Subcutaneous abdominal adipose tissue (tissue), 5 donors: ENCODE data around the gene ABCC4.

ENCODE experiments used
- H3K27ac ChIP-seq: one replicate; pipeline ENCODE4 v1.7.0; 2013; ENCODE audit warnings: low read depth, mild to moderate bottlenecking, inconsistent platforms, low read length, moderate library complexity
- H3K27me3 ChIP-seq, 5 donors: one replicate each; pipeline ENCODE4 v1.7.0; 2013; ENCODE audit warnings: low read length in 5 of 5, inconsistent platforms in 1 of 5; ENCODE audit not compliant: control insufficient read depth in 5 of 5, insufficient read depth in 4 of 5
- H3K36me3 ChIP-seq, 5 donors: one replicate each; pipeline ENCODE4 v1.7.0; 2013; ENCODE audit warnings: low read length in 5 of 5; ENCODE audit not compliant: control insufficient read depth in 5 of 5, insufficient read depth in 5 of 5
- H3K4me1 ChIP-seq, 5 donors: one replicate each; pipeline ENCODE4 v1.7.0; 2013; ENCODE audit warnings: low read length in 5 of 5, mild to moderate bottlenecking in 3 of 5, moderate library complexity in 1 of 5; ENCODE audit not compliant: control insufficient read depth in 5 of 5, insufficient read depth in 5 of 5
- H3K4me3 ChIP-seq, 5 donors: one replicate each; pipeline ENCODE4 v1.7.0; 2013; ENCODE audit warnings: low read length in 5 of 5, low read depth in 1 of 5
- H3K9ac ChIP-seq, 5 donors: one replicate each; pipeline ENCODE4 v1.7.0; 2013; ENCODE audit warnings: low read length in 5 of 5, mild to moderate bottlenecking in 4 of 5, moderate library complexity in 3 of 5
- H3K9me3 ChIP-seq, 5 donors: one replicate each; pipeline ENCODE4 v1.7.0; 2013; ENCODE audit warnings: low read length in 5 of 5; ENCODE audit not compliant: control insufficient read depth in 5 of 5
- donor health status: healthy.
- donor health status: healthy.
- donor health status: healthy.
- donor health status: healthy.
- donor health status: healthy.

The ABCC4 gene

GRCh38 chr13:95030821-95031343, 270.4 kb downstream of the ABCC4 start:
- Histone ChIP-seq H3K27ac (no peak overlapping the region), H3K27me3 (no peaks in the 10 kb centered on the region), H3K4me3 (no peak overlapping the region), H3K36me3 (peaks cover 0 to 4% (median 0%) of the 10 kb centered on the region in 5 donors), H3K9me3 (peaks cover 0 to 6% (median 3%) of the 10 kb centered on the region in 5 donors), H3K9ac (no peak overlapping the region), H3K4me1 (no peaks in the 10 kb centered on the region)

- Histone ChIP-seq H3K4me1 (no peaks in the 10 kb centered on the region), H3K9me3 (peaks cover 0 to 6% (median 3%) of the 10 kb centered on the region in 5 donors), H3K4me3 (no peak overlapping the region), H3K36me3 (peaks cover 0 to 3% (median 0%) of the 10 kb centered on the region in 5 donors), H3K27ac (no peak overlapping the region), H3K9ac (no peak overlapping the region), H3K27me3 (no peaks in the 10 kb centered on the region)
Measured at GRCh38 chr13:95027638-95028037, 273.6 kb downstream of the ABCC4 start.

- Histone ChIP-seq H3K4me3 (no peak overlapping the region), H3K36me3 (peaks cover 0 to 3% (median 0%) of the 10 kb centered on the region in 5 donors), H3K9ac (no peak overlapping the region), H3K4me1 (no peaks in the 10 kb centered on the region), H3K27ac (no peak overlapping the region), H3K27me3 (no peaks in the 10 kb centered on the region), H3K9me3 (peaks cover 0 to 6% (median 3%) of the 10 kb centered on the region in 5 donors)
Measured at GRCh38 chr13:95025116-95025515, 276.1 kb downstream of the ABCC4 start.

- H3K27me3 ChIP-seq: no peaks in the 10 kb centered on the region
- no peak overlapping the region for H3K9ac ChIP-seq
- H3K4me1 ChIP-seq: no peaks in the 10 kb centered on the region
- peaks cover 0 to 6% (median 3%) of the 10 kb centered on the region in 5 donors for H3K9me3 ChIP-seq
- no peak overlapping the region for H3K4me3 ChIP-seq
- H3K27ac ChIP-seq: no peak overlapping the region
- H3K36me3 ChIP-seq: peaks cover 0 to 3% (median 0%) of the 10 kb centered on the region in 5 donors
Measured at GRCh38 chr13:95023405-95023804, 277.8 kb downstream of the ABCC4 start.

GRCh38 chr13:95020298-95020987, 280.8 kb downstream of the ABCC4 start:
- Histone ChIP-seq H3K4me1 (no peaks in the 10 kb centered on the region), H3K4me3 (no peak overlapping the region), H3K27me3 (no peaks in the 10 kb centered on the region), H3K27ac (no peak overlapping the region), H3K36me3 (peaks cover 0 to 3% (median 0%) of the 10 kb centered on the region in 5 donors), H3K9ac (no peak overlapping the region), H3K9me3 (no peaks in the 10 kb centered on the region)

GRCh38 chr13:95019886-95020285, 281.4 kb downstream of the ABCC4 start:
- Histone ChIP-seq H3K4me3 (no peak overlapping the region), H3K27me3 (no peaks in the 10 kb centered on the region), H3K36me3 (peaks cover 0 to 3% (median 0%) of the 10 kb centered on the region in 5 donors), H3K9ac (no peak overlapping the region), H3K27ac (no peak overlapping the region), H3K4me1 (no peaks in the 10 kb centered on the region), H3K9me3 (no peaks in the 10 kb centered on the region)

GRCh38 chr13:95007322-95007721, 293.9 kb downstream of the ABCC4 start:
- no peaks in the 10 kb centered on the region for H3K9me3 ChIP-seq
- peaks cover 3 to 17% (median 10%) of the 10 kb centered on the region in 5 donors for H3K4me1 ChIP-seq
- no peak overlapping the region for H3K4me3 ChIP-seq
- no peaks in the 10 kb centered on the region for H3K36me3 ChIP-seq
- peaks cover 0 to under 1% (median 0%) of the 10 kb centered on the region in 5 donors for H3K27me3 ChIP-seq
- no peak overlapping the region for H3K27ac ChIP-seq
- no peak overlapping the region for H3K9ac ChIP-seq

- H3K27ac ChIP-seq: no peak overlapping the region
- H3K9me3 ChIP-seq: no peaks in the 10 kb centered on the region
- no peak overlapping the region for H3K4me3 ChIP-seq
- H3K9ac ChIP-seq: no peak overlapping the region
- no peaks in the 10 kb centered on the region for H3K36me3 ChIP-seq
- H3K4me1 ChIP-seq: peaks cover 3 to 17% (median 10%) of the 10 kb centered on the region in 5 donors
- H3K27me3 ChIP-seq: peaks cover 0 to 4% (median 3%) of the 10 kb centered on the region in 5 donors
Measured at GRCh38 chr13:95005300-95005699, 296.0 kb downstream of the ABCC4 start.

GRCh38 chr13:95003019-95003813, 298.0 kb downstream of the ABCC4 start:
- H3K9ac ChIP-seq: peak overlapping the region in 1 of 5 donors; percentile 6

GRCh38 chr13:95002126-95002525, 299.1 kb downstream of the ABCC4 start:
- Histone ChIP-seq H3K9ac (no peak overlapping the region), H3K27me3 (peaks cover 0 to 4% (median 3%) of the 10 kb centered on the region in 5 donors), H3K36me3 (no peaks in the 10 kb centered on the region), H3K4me1 (peaks cover 3 to 17% (median 10%) of the 10 kb centered on the region in 5 donors), H3K27ac (no peak overlapping the region), H3K4me3 (no peak overlapping the region), H3K9me3 (no peaks in the 10 kb centered on the region)

More at GRCh38 chr13:95003019-95003813, 298.0 kb downstream of the ABCC4 start:
- peaks cover 0 to 4% (median 3%) of the 10 kb centered on the region in 5 donors for H3K27me3 ChIP-seq
- H3K27ac ChIP-seq: no peak overlapping the region
- peak overlapping the region in 4 of 5 donors; percentile 22 to 56 (median 34) for H3K4me3 ChIP-seq
- peaks cover 3 to 17% (median 10%) of the 10 kb centered on the region in 5 donors for H3K4me1 ChIP-seq
- no peaks in the 10 kb centered on the region for H3K9me3 ChIP-seq
- no peaks in the 10 kb centered on the region for H3K36me3 ChIP-seq
